Activated CD4-positive, alpha-beta T cell treated with anti-CD3 and anti-CD28 coated beads, Interleukin-2, amount 10 ng/mL, durations not matched to agents 24 days and 14 days (primary cell): ENCODE data around the gene TNKS2. TPM values are rescaled to one million over a fixed set of nuclear protein-coding genes. Genes with fewer than 3 reads are reported as not detected.

Source experiments
- DNase-seq: peaks from one replicate; pipeline ENCODE4 v3.0.0; 2022
- H3K27ac Mint-ChIP-seq: one replicate; pipeline ENCODE4 v1.8.0; 2022; ENCODE audit warnings: mild to moderate bottlenecking, mixed read lengths
- H3K27me3 Mint-ChIP-seq: one replicate; pipeline ENCODE4 v1.8.0; 2022; ENCODE audit warnings: mixed read lengths
- H3K36me3 Mint-ChIP-seq: one replicate; pipeline ENCODE4 v1.8.0; 2022; ENCODE audit warnings: low read depth, mild to moderate bottlenecking, mixed read lengths
- H3K4me1 Mint-ChIP-seq: one replicate; pipeline ENCODE4 v1.8.0; 2021; ENCODE audit warnings: mixed read lengths
- H3K4me3 Mint-ChIP-seq: one replicate; pipeline ENCODE4 v1.8.0; 2022; ENCODE audit warnings: mild to moderate bottlenecking, moderate library complexity, mixed read lengths
- H3K9me3 Mint-ChIP-seq: one replicate; pipeline ENCODE4 v1.8.0; 2021; ENCODE audit warnings: mixed read lengths
- intact Hi-C: fragments of 100-400 bp; cut with micrococcal nuclease; formaldehyde crosslinking; loops from one replicate; pipeline ENCODE4 v1.15.1; 2023
- total RNA-seq: library from RNA; stranded (reverse); gene quantifications from 2 replicates; pipeline ENCODE4 v1.2.3, GENCODE V29; 2022

The TNKS2 gene
- total RNA-seq, 1 donor from 2014 or later, result 27.5 TPM

- intact Hi-C loops, result no loop called here
- Mint-ChIP-seq H3K4me3 (no peak overlapping the region), H3K36me3 (no peaks in the 10 kb centered on the region), H3K9me3 (no peaks in the 10 kb centered on the region), H3K27me3 (peaks cover 30% of the 10 kb centered on the region), H3K4me1 (no peaks in the 10 kb centered on the region), H3K27ac (no peak overlapping the region)
- DNase-seq, result no peak
Observed at GRCh38 chr10:91776266-91776665, 22.0 kb upstream of the TNKS2 start.

DNA sequence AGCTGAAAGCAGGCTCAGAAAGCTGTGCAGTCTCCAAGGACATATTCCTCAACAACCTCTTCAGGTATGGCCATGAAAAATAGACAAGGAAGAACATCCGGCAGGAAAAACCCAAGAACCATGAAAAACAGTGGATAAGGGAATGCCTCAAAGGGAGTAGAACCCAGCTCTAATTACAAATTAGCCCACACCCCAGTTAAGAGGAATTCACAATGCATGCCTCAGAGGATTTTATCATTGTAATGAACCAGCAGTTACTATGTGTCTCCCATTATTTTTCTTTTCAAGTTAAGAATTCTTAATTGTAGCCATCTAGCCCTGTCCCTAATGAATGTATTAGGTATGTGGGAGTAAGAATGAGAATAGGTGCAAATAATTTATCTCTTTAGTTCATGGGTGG, 19.7 kb upstream of the TNKS2 start:
- intact Hi-C loops, result no loop called here
- no peak for DNase-seq
- Mint-ChIP-seq H3K27ac (no peak overlapping the region), H3K4me1 (no peaks in the 10 kb centered on the region), H3K27me3 (peaks cover 39% of the 10 kb centered on the region), H3K4me3 (no peak overlapping the region), H3K36me3 (no peaks in the 10 kb centered on the region), H3K9me3 (no peaks in the 10 kb centered on the region)

- Mint-ChIP-seq H3K4me3 (no peak overlapping the region), H3K4me1 (no peaks in the 10 kb centered on the region), H3K27ac (no peak overlapping the region), H3K27me3 (peaks cover 39% of the 10 kb centered on the region), H3K9me3 (no peaks in the 10 kb centered on the region), H3K36me3 (no peaks in the 10 kb centered on the region)
- DNase-seq, result no peak
- intact Hi-C loops, result no loop called here
Observed at GRCh38 chr10:91779011-91779605, 19.1 kb upstream of the TNKS2 start.

- H3K9me3 Mint-ChIP-seq, result no peaks in the 10 kb centered on the region
- no peak overlapping the region for H3K4me3 Mint-ChIP-seq
- H3K27me3 Mint-ChIP-seq, result peaks cover 33% of the 10 kb centered on the region
- no peak for DNase-seq
- H3K27ac Mint-ChIP-seq, result no peak overlapping the region
- no peaks in the 10 kb centered on the region for H3K4me1 Mint-ChIP-seq
- no peaks in the 10 kb centered on the region for H3K36me3 Mint-ChIP-seq
- intact Hi-C loops, result no loop called here
Observed at GRCh38 chr10:91782539-91782938, 15.7 kb upstream of the TNKS2 start.

- H3K36me3 Mint-ChIP-seq, result no peaks in the 10 kb centered on the region
- no peaks in the 10 kb centered on the region for H3K9me3 Mint-ChIP-seq
- intact Hi-C loops, result no loop called here
- peaks cover 22% of the 10 kb centered on the region for H3K27me3 Mint-ChIP-seq
- H3K4me1 Mint-ChIP-seq, result no peaks in the 10 kb centered on the region
- H3K4me3 Mint-ChIP-seq, result no peak overlapping the region
- no peak overlapping the region for H3K27ac Mint-ChIP-seq
- DNase-seq, result no peak
Observed at GRCh38 chr10:91785830-91786229, 12.4 kb upstream of the TNKS2 start.

- Mint-ChIP-seq H3K27me3 (peaks cover 22% of the 10 kb centered on the region), H3K4me1 (no peaks in the 10 kb centered on the region), H3K36me3 (no peaks in the 10 kb centered on the region), H3K4me3 (no peak overlapping the region), H3K9me3 (no peaks in the 10 kb centered on the region), H3K27ac (no peak overlapping the region)
- no peak for DNase-seq
- intact Hi-C loops, result no loop called here
Observed at GRCh38 chr10:91787258-91787657, 11.0 kb upstream of the TNKS2 start.

GRCh38 chr10:91787810-91788209, 10.4 kb upstream of the TNKS2 start:
- Mint-ChIP-seq H3K4me1 (no peaks in the 10 kb centered on the region), H3K9me3 (no peaks in the 10 kb centered on the region), H3K27ac (no peak overlapping the region), H3K36me3 (no peaks in the 10 kb centered on the region), H3K4me3 (no peak overlapping the region), H3K27me3 (peaks cover 24% of the 10 kb centered on the region)
- intact Hi-C loops, result no loop called here
- DNase-seq, result no peak

GRCh38 chr10:91788527-91788926, 9.7 kb upstream of the TNKS2 start:
- no peak overlapping the region for H3K4me3 Mint-ChIP-seq
- H3K4me1 Mint-ChIP-seq, result no peaks in the 10 kb centered on the region
- no peaks in the 10 kb centered on the region for H3K9me3 Mint-ChIP-seq
- H3K27me3 Mint-ChIP-seq, result peaks cover 20% of the 10 kb centered on the region
- no peak overlapping the region for H3K27ac Mint-ChIP-seq
- intact Hi-C loops, result no loop called here
- no peak for DNase-seq
- no peaks in the 10 kb centered on the region for H3K36me3 Mint-ChIP-seq

DNA sequence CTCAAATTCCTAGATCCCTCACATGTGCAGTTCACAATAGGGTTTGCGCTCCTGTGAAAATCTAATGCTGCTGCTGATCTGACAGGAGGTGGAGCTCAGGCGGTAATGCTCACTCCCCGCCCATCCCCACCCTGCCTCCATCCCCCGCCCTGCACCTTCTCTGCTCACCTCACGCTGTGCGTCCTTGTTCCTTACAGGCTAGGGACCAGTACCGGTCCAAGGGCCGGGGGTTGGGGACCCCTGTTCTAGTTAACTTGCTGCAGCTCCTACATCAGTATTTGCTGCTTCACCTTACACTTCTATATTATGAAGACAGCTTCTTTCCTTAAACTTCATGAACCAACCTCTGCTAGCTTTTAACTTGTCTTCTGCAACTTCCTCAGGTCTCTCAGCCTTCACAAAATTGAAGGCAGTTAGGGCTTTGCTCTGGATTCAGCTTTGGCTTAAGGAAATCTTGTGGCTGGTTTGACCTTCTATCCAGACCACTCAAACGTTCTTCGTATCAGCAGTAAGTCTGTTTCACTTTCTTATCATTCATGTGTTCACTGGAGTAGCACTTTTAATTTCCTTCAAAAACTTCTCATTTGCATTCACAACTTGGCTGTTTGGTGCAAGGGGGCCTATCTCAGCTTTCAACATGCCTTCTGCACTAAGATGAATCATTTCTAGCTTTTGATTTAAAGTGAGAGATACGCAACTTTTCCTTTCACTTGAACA, 1.7 kb upstream of the TNKS2 start:
- Mint-ChIP-seq H3K4me1 (peaks cover 43% of the 10 kb centered on the region), H3K27me3 (peaks cover 9% of the 10 kb centered on the region), H3K4me3 (peak overlapping the region; percentile 90), H3K36me3 (peaks cover 21% of the 10 kb centered on the region), H3K9me3 (no peaks in the 10 kb centered on the region), H3K27ac (peak overlapping the region; percentile 98)
- intact Hi-C loops, result loop anchor here (1.0 to 5.0 kb wide), 6 partner anchors 38 to 594 kb away; partner anchors contain the start of genes BTAF1, CPEB3, FGFBP3 and HECTD2
- peak; percentile 82 for DNase-seq

DNA sequence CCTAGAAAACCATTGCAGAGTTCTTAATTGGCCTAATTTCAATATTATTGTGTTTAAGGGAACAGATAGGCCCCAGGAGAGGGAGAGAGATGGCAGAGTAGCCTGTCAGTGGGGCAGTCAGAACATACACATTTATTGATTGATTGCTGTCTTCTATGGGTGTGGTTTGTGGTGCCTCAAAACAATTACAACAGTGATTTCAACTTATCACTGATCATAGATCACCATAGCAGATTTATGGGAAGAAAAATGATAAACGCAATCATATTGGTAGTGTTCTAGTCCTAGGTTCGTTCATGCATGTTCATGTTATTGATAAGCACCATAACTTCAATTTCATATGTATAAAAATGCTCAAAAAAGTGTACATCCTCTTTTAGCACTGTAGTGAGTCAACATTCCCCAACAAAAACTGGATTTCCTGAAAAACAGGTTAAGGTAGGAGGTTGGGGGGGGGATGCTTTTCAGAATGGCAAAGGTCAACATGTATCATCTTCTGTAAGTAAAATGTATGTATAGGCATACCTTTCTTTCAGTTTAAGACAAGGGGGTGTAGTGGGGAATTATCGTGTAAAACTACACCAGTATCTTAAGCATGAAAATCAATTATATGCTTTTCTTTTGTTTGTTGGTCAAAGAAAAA, 1.1 kb upstream of the TNKS2 start:
- Mint-ChIP-seq H3K27ac (peak overlapping the region; percentile 98), H3K4me3 (peak overlapping the region; percentile 90), H3K4me1 (peaks cover 45% of the 10 kb centered on the region), H3K9me3 (peaks cover 2% of the 10 kb centered on the region), H3K27me3 (peaks cover 6% of the 10 kb centered on the region), H3K36me3 (peaks cover 28% of the 10 kb centered on the region)
- DNase-seq, result no peak
- intact Hi-C loops, result loop anchor here (1.0 to 5.0 kb wide), 5 partner anchors 38 to 595 kb away; partner anchors contain the start of genes CPEB3, FGFBP3, HECTD2 and MARCHF5

DNA sequence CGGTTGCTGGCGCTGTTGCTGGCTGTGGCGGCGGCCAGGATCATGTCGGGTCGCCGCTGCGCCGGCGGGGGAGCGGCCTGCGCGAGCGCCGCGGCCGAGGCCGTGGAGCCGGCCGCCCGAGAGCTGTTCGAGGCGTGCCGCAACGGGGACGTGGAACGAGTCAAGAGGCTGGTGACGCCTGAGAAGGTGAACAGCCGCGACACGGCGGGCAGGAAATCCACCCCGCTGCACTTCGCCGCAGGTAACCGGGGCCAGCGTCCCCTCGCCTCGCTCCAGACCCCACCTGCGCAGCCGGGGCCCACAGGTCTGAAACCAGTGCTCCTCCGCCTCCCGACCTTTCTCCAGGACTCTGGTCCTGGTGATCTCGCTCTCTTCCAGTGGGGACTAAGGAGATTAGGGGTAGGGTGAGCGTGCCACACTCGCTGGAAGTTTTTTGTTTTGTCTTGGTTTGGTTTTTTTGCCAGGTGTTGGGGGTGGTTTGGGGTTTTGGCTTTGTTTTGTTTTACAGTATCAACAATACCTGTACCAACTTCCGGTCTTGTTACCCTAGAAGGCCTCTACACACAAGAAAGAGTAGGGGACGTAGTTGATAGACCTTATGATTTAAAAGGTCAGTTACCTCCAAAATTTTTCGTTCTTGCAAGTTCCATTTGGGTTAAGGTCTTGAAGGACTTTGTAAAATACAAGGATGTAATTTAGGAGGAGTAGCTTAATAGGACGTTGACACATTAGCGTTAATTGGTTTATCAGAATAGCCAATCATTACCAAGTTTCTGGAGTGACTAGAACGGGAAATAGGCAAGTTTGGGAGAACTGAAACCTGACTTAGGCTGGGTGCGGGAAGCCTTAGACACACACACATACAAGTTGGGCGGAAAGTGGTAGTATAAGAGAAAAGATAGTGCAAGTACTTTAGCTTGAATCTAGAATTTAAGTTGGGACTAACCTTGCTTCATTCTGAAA, 704 bp downstream of the TNKS2 start:
- Mint-ChIP-seq H3K27ac (peak overlapping the region; percentile 98), H3K36me3 (peaks cover 38% of the 10 kb centered on the region), H3K9me3 (peaks cover 3% of the 10 kb centered on the region), H3K27me3 (no peaks in the 10 kb centered on the region), H3K4me3 (peak overlapping the region; percentile 96), H3K4me1 (peaks cover 54% of the 10 kb centered on the region)
- intact Hi-C loops, result loop anchor here (2.0 to 5.0 kb wide), 2 partner anchors 146 to 597 kb away; no protein-coding TSS in a partner anchor
- DNase-seq, result peak; percentile 87

DNA sequence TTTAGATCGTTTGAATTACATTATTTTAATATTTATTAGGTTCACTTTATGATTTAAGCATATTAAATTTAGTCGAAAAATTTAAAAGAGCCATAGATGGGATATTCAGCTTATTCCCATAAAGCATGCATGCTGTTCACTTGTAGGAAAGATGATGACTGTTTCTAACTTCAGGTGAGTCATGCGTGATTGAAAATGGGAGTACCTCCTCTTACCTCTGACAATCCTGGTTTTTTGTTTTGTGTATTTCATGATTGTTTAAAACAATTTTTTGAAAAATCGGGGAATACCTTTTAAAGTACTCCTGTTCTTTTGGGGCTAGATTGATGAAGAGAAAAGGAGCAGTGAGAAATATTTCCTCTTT, 1.4 kb downstream of the TNKS2 start:
- intact Hi-C loops, result loop anchor here (2.0 to 5.0 kb wide), 2 partner anchors 145 to 597 kb away; no protein-coding TSS in a partner anchor
- Mint-ChIP-seq H3K36me3 (peaks cover 41% of the 10 kb centered on the region), H3K27me3 (no peaks in the 10 kb centered on the region), H3K27ac (peak overlapping the region; percentile 65), H3K4me1 (peaks cover 57% of the 10 kb centered on the region), H3K9me3 (peaks cover 3% of the 10 kb centered on the region), H3K4me3 (peak overlapping the region; percentile 96)
- DNase-seq, result no peak

DNA sequence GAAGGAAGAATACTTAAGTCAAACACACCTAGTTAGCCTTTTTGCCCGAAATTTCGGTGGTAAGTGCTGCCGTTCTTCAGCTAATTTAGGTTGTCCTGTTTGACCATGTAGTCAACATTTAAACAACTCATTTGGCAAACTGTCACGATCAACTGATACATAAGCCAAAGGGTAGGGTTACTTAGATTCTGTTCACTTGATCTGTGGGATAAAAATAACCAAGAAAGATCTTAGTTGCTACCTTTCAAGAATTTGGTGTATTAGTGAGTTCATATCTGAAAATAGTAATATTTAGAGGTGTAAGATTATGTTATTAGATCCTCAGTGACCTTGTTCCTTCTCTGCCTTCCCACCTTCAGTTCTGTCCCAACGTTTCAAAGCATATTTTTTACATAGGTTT, 2.0 kb downstream of the TNKS2 start:
- Mint-ChIP-seq H3K27me3 (no peaks in the 10 kb centered on the region), H3K36me3 (peaks cover 44% of the 10 kb centered on the region), H3K27ac (peak overlapping the region; percentile 65), H3K4me1 (peaks cover 57% of the 10 kb centered on the region), H3K9me3 (peaks cover 3% of the 10 kb centered on the region), H3K4me3 (peak overlapping the region; percentile 96)
- DNase-seq, result no peak
- intact Hi-C loops, result no loop called here
